HG03432 (cell line): ENCODE data around the gene KCNQ5.
"Not testable (repeated sequence)": the region's sequence is repeated elsewhere in the genome, so short reads cannot be mapped to it uniquely, and the experiment has no call there.

Source experiments
- ATAC-seq: cut with Tn5 transposase; IDR thresholded peaks from one replicate; pipeline ENCODE4 v1.9.1; 2021; ENCODE audit warnings: mild to moderate bottlenecking, moderate library complexity; ENCODE audit not compliant: unreplicated experiment

The KCNQ5 gene

DNA sequence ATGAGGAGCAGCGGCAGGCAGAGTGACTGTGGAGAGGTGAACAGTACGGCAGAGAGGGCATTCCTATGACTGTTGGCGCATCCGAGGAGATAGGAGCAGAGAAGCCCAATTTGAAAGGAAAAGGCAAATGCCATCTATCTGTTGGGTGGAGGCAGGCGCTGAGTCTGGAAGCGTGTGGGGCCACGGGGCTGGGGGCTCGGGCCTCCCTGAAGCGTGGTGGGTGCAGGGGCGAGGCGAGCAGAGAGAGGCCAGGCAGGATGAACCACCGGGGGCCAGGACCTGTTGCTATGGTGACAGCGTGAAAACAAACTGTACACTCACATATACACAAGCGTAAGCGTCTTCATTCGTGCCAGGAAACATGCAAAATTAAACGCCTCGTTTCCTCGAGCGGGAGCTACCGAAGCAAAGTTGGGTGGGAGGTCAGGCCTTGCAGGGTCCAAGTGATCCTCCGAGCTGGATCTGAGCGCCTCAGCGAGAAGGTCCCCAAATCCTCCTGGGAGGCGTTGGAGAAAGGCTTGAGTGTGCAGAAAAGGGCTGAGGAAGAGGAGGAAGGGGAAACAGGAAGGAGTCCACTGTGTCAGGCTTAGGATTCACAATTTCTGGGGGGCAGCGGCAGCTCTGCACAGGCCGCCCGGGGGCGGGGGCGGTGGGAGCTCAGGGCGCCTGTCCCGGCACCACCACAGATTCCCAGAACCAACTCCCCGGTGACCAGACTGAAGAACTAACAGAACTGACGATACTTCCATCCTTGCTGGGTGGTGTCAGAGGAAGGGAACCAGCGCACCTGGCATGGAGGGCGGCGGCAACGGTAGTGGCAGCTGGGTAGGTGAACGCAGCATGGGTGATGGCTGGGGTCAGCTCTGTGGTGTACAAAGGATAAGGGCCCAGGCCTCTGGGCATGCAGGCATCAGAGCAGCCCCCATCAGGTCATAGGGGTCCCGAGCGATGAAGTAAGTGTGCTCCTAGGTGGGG, 535.2 kb downstream of the KCNQ5 start:
- ATAC-seq: no peak

GRCh38 chr6:73157870-73158269, 536.0 kb downstream of the KCNQ5 start:
- no peak for ATAC-seq

DNA sequence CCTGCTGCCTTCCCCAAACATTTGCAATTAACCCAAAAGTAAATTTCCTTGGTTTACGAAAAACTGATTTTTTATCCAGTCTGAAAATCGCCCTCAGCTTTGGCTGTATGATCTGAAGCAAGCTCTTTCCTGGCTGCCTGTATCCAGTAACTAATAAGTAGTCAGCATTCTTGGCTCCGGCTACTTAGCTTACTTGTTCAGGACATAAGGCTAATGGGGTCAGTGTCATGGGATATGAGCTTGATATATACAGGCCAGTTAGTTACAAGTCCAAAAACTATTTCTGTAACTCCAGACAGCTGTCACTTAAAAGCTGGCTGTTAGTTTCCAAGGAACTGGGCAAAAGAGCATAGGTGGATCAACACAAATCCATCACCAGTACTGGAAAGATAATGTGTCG, 547.2 kb downstream of the KCNQ5 start:
- no peak for ATAC-seq

DNA sequence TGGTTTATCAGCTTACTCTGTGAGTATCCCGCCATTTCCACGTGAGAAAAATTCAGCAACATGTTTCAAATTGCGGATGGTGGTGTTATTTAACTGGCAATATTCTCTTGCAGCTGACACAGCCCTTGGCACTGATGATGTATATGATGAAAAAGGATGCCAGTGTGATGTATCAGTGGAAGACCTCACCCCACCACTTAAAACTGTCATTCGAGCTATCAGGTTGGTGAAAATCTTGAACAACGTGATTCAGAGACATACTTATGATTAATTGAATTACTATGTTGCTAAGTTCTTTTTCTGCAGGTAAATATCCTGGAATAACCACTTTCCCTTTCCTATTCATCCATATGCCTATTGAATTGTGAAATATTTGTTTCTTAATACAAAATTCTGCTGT, 547.8 kb downstream of the KCNQ5 start:
- ATAC-seq: no peak

GRCh38 chr6:73174646-73175045, 552.8 kb downstream of the KCNQ5 start:
- no peak for ATAC-seq

GRCh38 chr6:73176057-73176456, 554.2 kb downstream of the KCNQ5 start:
- ATAC-seq: no peak

- ATAC-seq: peak; percentile 75
Measured at GRCh38 chr6:73177221-73177944, 555.5 kb downstream of the KCNQ5 start.

- no peak for ATAC-seq
Measured at GRCh38 chr6:73180076-73180738, 558.3 kb downstream of the KCNQ5 start.

DNA sequence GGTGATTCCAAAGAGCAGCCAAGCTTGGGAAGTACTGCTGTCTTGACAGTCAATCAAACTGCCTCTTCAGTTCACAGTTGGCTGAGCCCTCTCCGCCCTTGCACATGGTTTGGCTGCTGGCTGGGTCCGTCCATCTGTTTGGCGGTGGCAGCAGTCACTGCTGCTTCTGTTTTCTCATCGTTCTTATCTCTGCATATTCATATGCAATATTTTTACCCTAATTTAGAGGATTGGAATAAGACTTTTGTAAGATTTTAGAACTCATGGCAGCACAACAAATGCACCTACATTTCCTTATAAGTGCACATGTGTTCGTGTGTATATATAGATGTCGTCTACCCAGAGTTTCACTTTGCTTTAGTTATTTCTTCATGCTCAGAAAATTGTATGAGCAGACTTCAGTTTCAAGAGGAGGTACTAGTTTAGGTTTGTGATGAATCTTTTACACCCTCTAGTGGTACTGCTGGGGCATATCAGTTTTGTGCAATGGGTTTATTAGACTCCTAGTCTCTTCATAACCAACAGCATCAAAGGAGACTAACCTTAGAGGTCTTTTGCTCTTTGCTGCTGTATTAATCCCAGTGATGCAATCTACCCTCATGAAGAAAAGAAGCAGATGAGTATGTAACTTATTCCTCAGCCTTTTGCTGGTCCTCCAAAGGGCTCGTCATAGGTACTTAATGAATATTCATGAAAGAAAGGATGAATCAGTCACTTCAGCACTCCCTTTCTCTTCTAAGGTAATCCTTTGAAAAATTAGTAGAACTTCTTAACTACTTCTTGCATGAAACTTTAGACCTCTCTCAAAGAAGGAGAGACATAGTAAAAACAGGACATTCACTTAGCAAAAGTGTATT, 559.1 kb downstream of the KCNQ5 start:
- peak; percentile 79 for ATAC-seq

DNA sequence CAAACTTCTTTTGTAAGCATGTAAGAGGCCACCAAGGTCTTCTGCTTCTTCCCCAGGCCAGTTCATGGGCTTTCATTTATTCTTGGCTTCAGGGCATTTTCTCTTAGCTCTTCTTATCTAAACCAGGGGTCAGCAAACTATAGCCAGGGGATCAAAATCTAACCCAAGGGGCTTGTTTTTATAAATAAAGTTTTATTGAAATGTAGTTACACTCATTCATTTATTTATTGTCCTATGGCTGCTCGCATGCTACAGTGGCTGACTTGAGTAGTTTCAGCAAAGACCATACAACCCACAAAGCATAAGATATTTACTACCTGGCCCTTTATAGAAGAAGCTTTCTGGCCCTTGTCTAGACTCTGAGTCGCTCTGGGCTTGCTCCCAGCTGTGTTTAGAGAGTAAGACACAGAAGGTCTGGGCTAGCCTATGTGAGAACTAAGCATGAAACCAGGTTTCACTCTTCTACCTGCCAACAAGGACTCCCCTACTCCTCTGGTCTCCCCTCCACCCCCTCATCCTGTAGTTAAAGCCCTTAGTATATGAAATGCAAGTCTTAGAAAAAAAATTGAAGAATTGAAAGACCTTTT, 560.2 kb downstream of the KCNQ5 start:
- peak; percentile 39 for ATAC-seq

DNA sequence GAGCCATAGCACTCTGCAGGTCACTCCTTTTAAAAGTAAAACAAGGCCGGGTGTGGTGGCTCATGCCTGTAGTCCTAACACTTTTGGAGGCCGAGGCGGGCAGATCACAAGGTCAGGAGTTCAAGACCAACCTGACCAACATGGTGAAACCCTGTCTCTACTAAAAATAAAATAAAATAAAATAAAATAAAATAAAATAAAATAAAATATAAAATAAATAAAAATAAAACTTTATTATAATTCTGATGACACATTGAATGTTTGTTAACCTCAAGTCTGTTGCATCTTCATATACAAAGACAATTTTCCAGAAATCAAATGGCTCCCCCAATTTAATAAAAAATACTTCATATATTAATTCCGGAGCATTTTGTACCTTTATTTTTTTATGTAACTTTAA, 571.4 kb downstream of the KCNQ5 start:
- not testable (repeated sequence) for ATAC-seq

GRCh38 chr6:73194744-73195143, 572.9 kb downstream of the KCNQ5 start:
- ATAC-seq: no peak

GRCh38 chr6:73200247-73200646, 578.4 kb downstream of the KCNQ5 start:
- no peak for ATAC-seq

DNA sequence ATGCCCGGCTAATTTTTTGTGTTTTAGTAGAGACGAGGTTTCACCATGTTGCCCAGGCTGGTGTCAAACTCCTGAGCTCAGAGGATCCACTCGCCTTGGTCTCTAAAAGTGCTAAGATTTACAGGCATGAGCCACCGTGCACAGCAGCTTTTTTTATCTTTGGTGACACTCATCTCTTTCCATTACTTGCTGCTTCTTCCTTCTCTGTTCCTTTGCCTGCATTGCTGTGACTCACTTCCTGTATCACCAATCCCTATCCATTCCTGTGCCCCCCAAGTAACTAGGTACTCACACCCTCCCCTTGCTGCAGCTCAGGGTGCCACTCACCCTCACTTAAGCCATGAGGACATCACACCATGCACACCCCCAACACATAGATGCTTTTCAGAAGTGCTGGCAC, 578.9 kb downstream of the KCNQ5 start:
- ATAC-seq: no peak

GRCh38 chr6:73203098-73203497, 581.2 kb downstream of the KCNQ5 start:
- ATAC-seq: no peak

- no peak for ATAC-seq
Measured at GRCh38 chr6:73204252-73204651, 582.4 kb downstream of the KCNQ5 start.

- no peak for ATAC-seq
Measured at GRCh38 chr6:73207221-73207837, 585.5 kb downstream of the KCNQ5 start.

GRCh38 chr6:73209117-73209516, 587.3 kb downstream of the KCNQ5 start:
- ATAC-seq: no peak

- no peak for ATAC-seq
Measured at GRCh38 chr6:73216859-73217258, 595.0 kb downstream of the KCNQ5 start.

- ATAC-seq: no peak
Measured at GRCh38 chr6:73225396-73225795, 603.5 kb downstream of the KCNQ5 start, which contains the start of gene KHDC1L. Gene KHDC1L (minus strand): TSS chr6:73225496. CDS start chr6:73225408, 88 bp downstream.
